GM23248 (cell line): Measurements from ENCODE around the gene NPAS3. TPM values are rescaled to one million over a fixed set of nuclear protein-coding genes. Genes with fewer than 3 reads are reported as not detected.

Experiments
- DNase-seq: peaks from one replicate; pipeline ENCODE4 v3.0.0-alpha.2; 2015
- H2AFZ ChIP-seq: fragments of 200-600 bp; sonication (generic); 2 replicates; pipeline ENCODE4 v1.6.1; 2016; ENCODE audit warnings: antibody characterized with exemption
- H3F3A ChIP-seq: fragments of 200-600 bp; sonication (generic); 2 replicates; pipeline ENCODE4 v1.6.1; 2016; ENCODE audit warnings: mild to moderate bottlenecking, antibody characterized with exemption, mixed run types; ENCODE audit not compliant: insufficient read depth
- H3K27ac ChIP-seq: fragments of 200-600 bp; sonication (generic); 2 replicates; pipeline ENCODE4 v1.5.1; 2016; ENCODE audit warnings: mild to moderate bottlenecking
- H3K27me3 ChIP-seq: fragments of 200-600 bp; sonication (generic); replicated peaks from 2 replicates; pipeline ENCODE4 v1.6.1; 2016; ENCODE audit warnings: mild to moderate bottlenecking; ENCODE audit not compliant: insufficient read depth
- H3K36me3 ChIP-seq: fragments of 200-600 bp; sonication (generic); 2 replicates; pipeline ENCODE4 v1.6.1; 2016; ENCODE audit warnings: low read depth, mild to moderate bottlenecking
- H3K4me1 ChIP-seq: fragments of 200-600 bp; sonication (generic); 2 replicates; pipeline ENCODE4 v1.6.1; 2016; ENCODE audit warnings: mild to moderate bottlenecking; ENCODE audit not compliant: insufficient read depth
- H3K4me2 ChIP-seq: fragments of 200-600 bp; sonication (generic); one replicate; pipeline ENCODE4 v1.6.1; 2016; ENCODE audit warnings: mild to moderate bottlenecking; ENCODE audit not compliant: unreplicated experiment
- H3K4me3 ChIP-seq: fragments of 200-600 bp; sonication (generic); 2 replicates; pipeline ENCODE4 v1.5.1; 2016; ENCODE audit warnings: mild to moderate bottlenecking
- H3K79me2 ChIP-seq: fragments of 200-600 bp; sonication (generic); 2 replicates; pipeline ENCODE4 v1.6.1; 2016; ENCODE audit warnings: mild to moderate bottlenecking; ENCODE audit not compliant: insufficient read depth
- H3K9ac ChIP-seq: fragments of 200-600 bp; sonication (generic); 2 replicates; pipeline ENCODE4 v1.6.1; 2016; ENCODE audit warnings: mild to moderate bottlenecking
- H3K9me2 ChIP-seq: fragments of 200-600 bp; sonication (generic); 2 replicates; pipeline ENCODE4 v1.6.1; 2016; ENCODE audit warnings: mixed run types, mild to moderate bottlenecking, moderate library complexity; ENCODE audit not compliant: insufficient read depth
- H3K9me3 ChIP-seq: fragments of 200-600 bp; sonication (generic); one replicate; pipeline ENCODE4 v1.6.1; 2017; ENCODE audit warnings: low read depth
- H4K20me1 ChIP-seq: fragments of 200-600 bp; sonication (generic); 2 replicates; pipeline ENCODE4 v1.6.0; 2016; ENCODE audit not compliant: insufficient read depth
- EZH2 ChIP-seq: fragments of 200-600 bp; sonication (generic); IDR thresholded peaks from 2 replicates; pipeline ENCODE4 v1.6.1; 2018; ENCODE audit warnings: antibody characterized with exemption, mild to moderate bottlenecking; ENCODE audit not compliant: insufficient read depth, poor library complexity, severe bottlenecking
- EZH2phosphoT487 ChIP-seq: fragments of 200-600 bp; sonication (generic); IDR thresholded peaks from 2 replicates; pipeline ENCODE4 v1.6.1; 2018; ENCODE audit warnings: antibody characterized with exemption, moderate library complexity, mild to moderate bottlenecking, low read depth; ENCODE audit not compliant: insufficient read depth
- whole genome bisulfite sequencing, 2 experiments: methylation state at CpG; one replicate each; pipeline ENCODE4 v1.1.6; 2015 to 2017; ENCODE audit warnings: low lambda C conversion rate in 2 of 2, low coverage in 1 of 2; ENCODE audit errors: missing lambda C conversion rate in 2 of 2; 5-methylcytosine and 5-hydroxymethylcytosine counted together
- in situ Hi-C: fragments of 300-500 bp; cut with MboI; formaldehyde crosslinking; loops from 2 replicates; pipeline ENCODE4 v1.15.0; 2020
- polyA plus RNA-seq: library from polyadenylated mRNA; unstranded; fragments of >200 nt; fragmentation: Nextera tagmentation; extraction: Ambion mirVana; gene quantifications from 2 replicates; pipeline ENCODE4 v1.2.1, GENCODE V29; 2016
- total RNA-seq: library from RNA; depleted of rRNA; stranded (reverse); fragments of >200 nt; shearing (Covaris generic); gene quantifications from 2 replicates; pipeline ENCODE4 v1.2.3, GENCODE V29; 2014

NPAS3 gene
- total and polyA plus RNA-seq, 2 experiments from 2014 or later: 0.65 TPM; not detected in 1

- Histone ChIP-seq H3K9ac (no peak overlapping the region), H3K4me3 (no peak overlapping the region), H2AFZ (no peak overlapping the region), H3K9me2 (no peaks in the 10 kb centered on the region), H3K79me2 (no peaks in the 10 kb centered on the region), H4K20me1 (no peaks in the 10 kb centered on the region), H3K36me3 (no peaks in the 10 kb centered on the region), H3K27me3 (no peaks in the 10 kb centered on the region), H3K4me2 (no peak overlapping the region), H3K9me3 (no peaks in the 10 kb centered on the region), H3K4me1 (no peaks in the 10 kb centered on the region), H3F3A (no peaks in the 10 kb centered on the region), H3K27ac (no peak overlapping the region)
- 71 to 73% methylated on average over 11 of the region's 11 CpGs for WGBS, 2 experiments
- in situ Hi-C loops: no loop called here
- no peak for DNase-seq
- TF ChIP-seq EZH2 (no peak), EZH2phosphoT487 (no peak)
Measured at GRCh38 chr14:33331176-33331949, 392.7 kb downstream of the NPAS3 start.

DNA sequence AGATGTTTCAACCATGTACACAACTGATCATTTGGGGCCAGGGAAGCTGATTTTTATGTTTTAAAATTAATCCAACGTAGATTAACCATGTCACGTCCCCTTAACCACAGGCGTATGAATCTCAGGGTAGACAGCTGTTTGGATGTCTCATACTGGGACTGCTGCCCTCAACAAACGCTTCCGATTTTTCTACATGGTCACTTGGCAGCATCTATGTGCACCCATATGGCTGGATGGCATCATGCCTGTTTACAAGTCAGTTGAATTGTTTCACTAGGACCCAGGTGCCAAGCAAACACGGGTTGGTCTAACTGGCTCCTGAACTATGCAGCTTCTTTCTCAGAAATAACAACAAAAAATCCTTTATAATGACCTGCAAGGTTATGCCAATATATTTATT lies 393.8 kb downstream of the NPAS3 start:
- Histone ChIP-seq H3F3A (no peaks in the 10 kb centered on the region), H3K36me3 (no peaks in the 10 kb centered on the region), H3K9me2 (no peaks in the 10 kb centered on the region), H3K9ac (no peak overlapping the region), H4K20me1 (no peaks in the 10 kb centered on the region), H3K9me3 (no peaks in the 10 kb centered on the region), H3K27ac (no peak overlapping the region), H3K4me1 (no peaks in the 10 kb centered on the region), H3K4me3 (no peak overlapping the region), H3K27me3 (no peaks in the 10 kb centered on the region), H2AFZ (no peak overlapping the region), H3K79me2 (no peaks in the 10 kb centered on the region), H3K4me2 (no peak overlapping the region)
- no peak for TF ChIP-seq EZH2phosphoT487
- no peak for TF ChIP-seq EZH2
- in situ Hi-C loops: no loop called here
- no peak for DNase-seq
- 18 to 19% methylated on average over 6 of the region's 6 CpGs for whole genome bisulfite sequencing, 2 experiments

DNA sequence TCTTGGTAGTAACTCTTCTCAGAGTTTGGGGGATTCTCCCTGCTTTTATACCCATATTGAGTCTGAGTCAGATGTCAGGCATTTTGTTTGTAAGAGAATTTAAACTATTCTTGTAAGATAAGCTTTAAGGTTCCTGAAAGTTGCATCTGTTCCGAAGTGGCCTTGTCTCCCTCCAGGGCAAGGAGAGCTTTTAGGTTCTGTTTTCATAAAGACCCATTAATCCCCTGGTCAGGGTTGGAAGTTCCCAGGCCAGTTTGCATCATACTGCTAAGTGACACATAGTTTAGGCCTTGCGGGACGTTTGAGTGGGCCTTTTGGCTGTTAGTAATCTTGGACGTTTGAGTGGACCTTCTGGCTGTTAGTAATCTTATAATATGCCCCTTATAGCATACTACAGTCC lies 396.7 kb downstream of the NPAS3 start:
- 72 to 76% methylated on average over 4 of the region's 4 CpGs for WGBS, 2 experiments
- H3F3A ChIP-seq: no peaks in the 10 kb centered on the region
- H4K20me1 ChIP-seq: no peaks in the 10 kb centered on the region
- no peak overlapping the region for H3K4me2 ChIP-seq
- TF ChIP-seq EZH2phosphoT487: no peak
- TF ChIP-seq EZH2: no peak
- no peak overlapping the region for H2AFZ ChIP-seq
- H3K4me3 ChIP-seq: no peak overlapping the region
- no peak for DNase-seq
- H3K36me3 ChIP-seq: no peaks in the 10 kb centered on the region
- in situ Hi-C loops: no loop called here
- no peaks in the 10 kb centered on the region for H3K9me3 ChIP-seq
- no peaks in the 10 kb centered on the region for H3K27me3 ChIP-seq
- H3K4me1 ChIP-seq: no peaks in the 10 kb centered on the region
- H3K9ac ChIP-seq: no peak overlapping the region
- H3K9me2 ChIP-seq: no peaks in the 10 kb centered on the region
- no peak overlapping the region for H3K27ac ChIP-seq
- no peaks in the 10 kb centered on the region for H3K79me2 ChIP-seq

DNA sequence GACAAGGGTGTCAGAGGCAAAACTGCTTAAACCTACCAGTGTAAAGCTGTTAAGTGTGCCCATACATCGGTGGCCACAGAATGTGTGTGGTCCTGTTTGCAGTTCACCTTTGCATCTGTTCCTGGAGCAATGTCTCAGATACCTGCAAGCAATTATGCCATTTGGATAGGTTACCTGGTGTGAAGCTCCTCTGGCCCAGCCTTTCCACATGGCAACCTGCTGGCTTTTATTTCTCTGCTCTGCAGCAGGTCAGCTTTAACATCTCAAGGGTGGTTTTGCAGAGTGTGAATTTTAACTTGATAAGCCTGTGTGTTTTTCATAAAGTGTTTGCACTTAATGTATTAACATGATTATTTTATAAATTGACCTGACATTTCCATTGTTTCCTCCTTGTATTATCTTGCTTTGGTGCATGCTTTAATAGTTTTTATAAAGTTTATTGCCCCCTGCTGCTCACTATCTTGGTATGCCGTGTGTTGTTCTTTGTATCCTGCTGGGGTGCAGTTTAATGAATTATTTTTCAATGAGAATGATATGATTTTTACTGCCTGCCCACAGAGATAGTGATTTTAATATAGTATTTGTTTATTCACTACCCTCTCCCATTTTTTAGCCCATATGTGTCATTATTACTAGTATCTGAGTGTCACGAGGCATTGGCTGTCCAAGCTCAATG lies 403.8 kb downstream of the NPAS3 start:
- Histone ChIP-seq H3K9ac (no peak overlapping the region), H4K20me1 (no peaks in the 10 kb centered on the region), H3K9me3 (no peaks in the 10 kb centered on the region), H3K4me2 (no peak overlapping the region), H3K9me2 (no peaks in the 10 kb centered on the region), H3K27ac (no peak overlapping the region), H3K27me3 (0 out of 2 replicates have a peak, but pooled peaks cover 5% of the 10 kb centered on the region), H3K36me3 (no peaks in the 10 kb centered on the region), H3K4me3 (no peak overlapping the region), H3F3A (no peaks in the 10 kb centered on the region), H3K4me1 (no peaks in the 10 kb centered on the region), H3K79me2 (no peaks in the 10 kb centered on the region), H2AFZ (no peak overlapping the region)
- 76 to 80% methylated on average over 3 of the region's 3 CpGs for WGBS, 2 experiments
- in situ Hi-C loops: no loop called here
- no peak for DNase-seq
- no peak for TF ChIP-seq EZH2
- TF ChIP-seq EZH2phosphoT487: no peak
